NCI-H345 treated with DMSO at 0.1 percent for 48 hours (cell line): ENCODE data around the gene XPNPEP1.

ENCODE experiments used
- DNase-seq: peaks from one replicate; lab custom pipeline; 2025; ENCODE audit not compliant: unreplicated experiment; lab: John Stamatoyannopoulos, UW

XPNPEP1 gene

DNA sequence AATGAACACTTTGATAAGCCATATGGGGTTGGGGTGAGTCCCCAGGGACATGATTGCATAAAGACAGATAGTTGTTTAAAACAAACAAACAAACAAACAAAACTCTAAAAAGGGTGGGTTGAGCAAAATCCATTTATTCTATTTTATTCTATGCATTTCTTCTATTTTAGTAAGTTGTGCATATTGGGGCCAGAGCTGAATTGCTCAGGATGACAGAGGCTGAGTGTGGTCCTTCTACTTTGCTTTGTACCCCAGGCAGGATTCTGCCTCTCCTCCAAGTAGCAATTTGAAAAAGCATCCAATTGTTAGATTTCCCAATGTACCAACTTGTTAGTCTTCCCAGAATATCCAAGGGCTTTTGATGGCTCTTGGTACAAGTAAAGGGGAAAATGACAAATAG lies 29.2 kb upstream of the XPNPEP1 start:
- no peak for DNase-seq

DNA sequence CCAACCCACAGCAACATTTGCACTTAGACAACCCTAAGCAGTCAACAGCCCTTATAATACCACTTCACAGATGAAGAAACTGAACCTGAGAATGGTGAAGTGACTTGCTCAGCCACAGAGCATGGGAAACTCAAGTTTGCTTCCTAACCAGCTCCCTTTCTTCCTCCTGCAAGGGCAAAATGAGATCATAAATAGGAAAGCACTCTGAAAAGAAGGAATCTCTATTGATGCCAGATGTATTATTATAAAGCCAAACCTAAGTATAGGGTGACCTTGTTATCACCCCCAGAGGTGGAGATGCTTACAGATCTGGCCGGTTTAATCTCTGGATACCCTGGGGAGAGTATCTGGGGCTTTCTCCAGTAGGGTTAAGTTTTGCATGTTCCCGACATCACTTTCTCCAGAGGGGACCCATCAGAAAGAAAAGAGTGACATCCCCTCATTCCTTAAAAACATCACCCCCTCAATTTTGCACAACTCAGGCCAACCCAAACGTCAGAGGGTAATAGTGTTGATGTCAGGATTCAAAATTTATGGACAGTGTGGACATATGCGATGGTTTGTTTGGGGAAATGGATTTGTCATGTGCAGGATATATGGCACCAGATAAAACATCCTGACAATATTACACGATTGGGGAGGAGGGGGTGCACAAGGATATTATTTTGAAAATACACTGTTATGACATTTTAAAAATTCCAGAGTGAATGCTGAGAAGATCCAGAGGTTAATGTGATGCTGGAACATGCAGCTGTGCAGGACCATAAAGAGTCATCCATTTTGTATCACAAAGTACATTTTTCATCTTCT lies 24.0 kb upstream of the XPNPEP1 start:
- no peak for DNase-seq

DNA sequence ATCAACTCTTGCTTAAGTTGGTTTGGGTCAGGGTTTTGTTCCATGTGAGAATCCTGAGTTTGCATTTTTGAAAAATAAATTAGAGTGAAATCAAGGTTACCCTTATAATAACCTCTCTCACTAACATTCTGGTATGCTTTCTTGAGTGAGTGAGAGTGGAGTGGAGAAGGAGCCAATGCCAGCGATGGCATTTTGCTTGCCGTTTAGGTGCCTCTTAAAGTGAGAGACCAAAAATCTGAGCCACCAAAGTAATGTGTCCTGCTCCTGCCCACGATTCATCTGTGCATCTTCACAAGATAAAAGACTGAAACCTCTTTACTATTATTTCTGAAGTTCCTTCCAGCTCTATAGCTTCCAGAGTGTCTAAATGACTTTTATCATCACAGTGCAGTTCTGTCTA lies 23.4 kb upstream of the XPNPEP1 start:
- no peak for DNase-seq

DNA sequence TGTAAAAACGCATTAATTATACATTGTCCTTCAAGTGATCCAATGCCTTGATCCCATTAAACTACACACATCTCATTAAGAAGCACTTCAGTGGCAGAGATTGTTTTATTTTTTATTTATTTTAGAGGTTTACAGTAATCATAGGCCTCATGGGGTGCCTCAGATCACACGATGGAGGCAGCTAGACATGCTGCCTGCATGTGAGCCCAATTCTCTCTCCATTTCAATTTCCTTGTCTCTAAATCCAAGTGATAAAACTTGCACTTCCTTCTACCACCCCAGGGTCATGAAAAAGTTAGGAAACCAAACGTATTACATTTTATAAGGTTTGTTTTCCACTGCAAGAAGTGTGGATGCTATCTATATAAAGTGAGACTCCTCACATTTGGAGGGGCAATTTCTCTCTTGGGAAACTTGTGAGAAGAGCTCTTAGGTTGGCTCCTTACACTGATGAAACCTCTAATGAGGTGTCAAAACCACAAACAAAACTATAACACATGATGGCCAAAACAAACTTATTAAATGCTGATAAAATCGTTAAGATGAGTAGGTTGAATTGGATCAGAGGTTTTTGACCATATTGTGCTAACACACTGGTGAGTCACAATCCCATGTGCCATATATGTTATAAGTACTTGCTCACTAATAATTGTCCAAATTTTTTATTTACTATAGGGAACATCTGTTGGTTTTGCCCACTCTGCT lies 22.3 kb upstream of the XPNPEP1 start:
- DNase-seq: no peak

DNA sequence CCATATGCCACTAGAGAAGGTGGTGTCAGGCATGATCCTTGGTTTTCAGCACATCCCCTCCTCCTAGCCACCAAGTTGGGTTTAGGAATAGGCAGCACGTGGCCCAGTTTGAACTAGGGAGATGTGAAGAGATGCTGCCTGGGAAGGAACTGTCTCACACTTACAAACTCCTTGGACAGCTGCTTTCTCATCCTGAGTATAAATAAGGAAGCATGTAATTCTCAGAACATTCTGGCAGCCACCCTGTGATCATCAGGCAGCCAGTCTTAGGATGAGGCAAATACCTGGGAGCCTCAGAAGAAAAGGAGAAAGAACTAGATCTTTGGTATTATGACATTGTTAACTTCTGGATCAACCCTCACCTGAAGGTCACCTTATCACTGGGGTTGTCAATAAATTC lies 21.3 kb upstream of the XPNPEP1 start:
- DNase-seq: no peak

DNA sequence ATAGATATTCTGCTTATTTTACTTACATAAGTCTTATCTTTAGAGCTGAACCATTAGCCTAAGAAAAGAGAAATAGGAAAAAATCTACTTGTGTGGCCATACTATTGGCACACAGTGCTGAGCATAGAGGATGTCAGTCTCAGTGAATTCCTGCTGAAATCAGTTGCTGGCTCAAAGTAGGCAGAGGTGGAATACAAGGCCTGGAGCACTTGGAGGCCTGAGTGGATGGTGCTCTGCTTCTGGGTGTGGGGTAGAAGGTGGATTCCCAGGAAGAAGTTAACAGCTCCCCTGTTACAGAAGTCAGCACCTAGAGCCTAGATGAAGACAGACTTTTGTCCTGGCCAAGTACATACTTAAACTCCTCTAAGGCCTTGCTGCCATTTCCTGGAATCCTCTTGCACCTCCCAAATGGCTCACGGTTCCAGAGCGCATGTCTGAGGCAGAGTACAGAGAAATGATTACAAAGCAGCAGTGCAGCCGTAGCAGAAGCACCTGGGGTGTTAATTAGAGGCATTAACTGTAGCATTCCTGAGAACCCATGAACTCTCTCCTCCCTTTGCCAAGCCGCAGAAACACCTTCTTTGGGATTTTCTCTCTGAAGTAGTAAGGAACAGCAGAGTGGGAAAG lies 18.0 kb upstream of the XPNPEP1 start:
- DNase-seq: no peak

DNA sequence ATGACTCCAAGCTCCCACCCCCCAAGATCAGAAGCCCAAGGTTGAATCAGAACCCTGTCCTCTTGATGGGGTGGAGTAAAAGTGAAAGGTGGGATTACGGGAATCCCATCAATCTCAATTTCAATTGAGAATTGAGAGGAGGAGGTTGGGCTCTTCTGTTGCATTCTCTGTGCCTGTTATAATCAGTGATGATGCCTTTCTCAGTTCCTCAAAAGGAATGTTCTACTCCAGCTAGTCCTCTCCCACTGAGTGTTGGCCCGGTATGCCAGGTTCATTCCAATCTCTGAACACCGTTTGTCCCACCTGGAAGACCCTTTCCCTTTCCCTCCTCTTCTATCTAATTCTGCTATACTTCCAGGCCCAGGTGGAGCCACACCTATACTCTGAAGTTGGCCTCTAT lies 17.2 kb upstream of the XPNPEP1 start:
- no peak for DNase-seq

DNA sequence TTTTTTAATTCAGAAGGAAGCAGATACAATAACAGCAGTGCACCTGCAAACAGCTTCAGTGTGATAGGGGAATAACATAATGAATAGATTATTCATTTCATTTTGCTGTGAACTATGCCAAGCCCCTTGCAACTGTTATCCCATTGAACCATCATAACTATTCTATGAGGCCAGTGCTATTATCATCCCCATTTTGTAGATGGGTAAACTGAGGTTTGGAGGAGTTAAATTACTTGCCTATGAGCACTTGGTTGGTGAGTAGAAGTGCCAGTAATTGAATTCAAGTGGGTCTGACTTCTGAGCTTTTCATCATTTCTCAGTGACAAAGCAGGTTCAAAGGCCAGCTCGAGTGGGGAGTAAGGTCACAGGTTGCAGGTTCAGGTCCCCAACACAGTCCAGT lies 16.8 kb upstream of the XPNPEP1 start:
- no peak for DNase-seq

DNA sequence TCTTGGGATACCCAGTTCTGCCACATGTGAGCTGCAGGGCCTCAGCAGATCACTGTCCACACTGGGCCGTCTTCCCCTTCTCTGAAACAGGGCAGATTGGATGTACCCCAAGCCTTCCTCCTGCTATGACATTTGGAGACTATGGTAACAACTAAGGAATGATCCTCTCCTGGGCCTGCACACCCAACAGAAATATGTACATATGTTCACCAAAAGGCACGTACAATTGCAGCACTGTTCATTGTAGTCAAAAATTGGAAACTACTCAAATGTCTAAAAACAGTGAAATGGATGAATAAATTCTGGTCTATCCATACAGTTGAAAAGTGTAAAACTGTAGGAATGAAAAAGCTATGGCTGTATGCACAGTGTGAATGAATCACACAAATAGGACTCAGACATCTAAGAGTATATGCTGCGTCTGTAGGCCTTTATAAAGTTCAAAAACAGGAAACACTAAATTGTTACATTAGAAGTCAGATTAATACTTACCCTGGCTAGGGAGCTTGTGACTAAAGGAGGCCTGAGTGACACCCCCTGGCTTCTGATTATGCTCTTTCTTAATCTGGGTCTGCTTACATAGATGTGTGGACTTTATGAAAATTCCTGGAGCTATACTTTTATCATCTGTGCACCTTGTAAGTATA lies 16.1 kb upstream of the XPNPEP1 start:
- DNase-seq: no peak

DNA sequence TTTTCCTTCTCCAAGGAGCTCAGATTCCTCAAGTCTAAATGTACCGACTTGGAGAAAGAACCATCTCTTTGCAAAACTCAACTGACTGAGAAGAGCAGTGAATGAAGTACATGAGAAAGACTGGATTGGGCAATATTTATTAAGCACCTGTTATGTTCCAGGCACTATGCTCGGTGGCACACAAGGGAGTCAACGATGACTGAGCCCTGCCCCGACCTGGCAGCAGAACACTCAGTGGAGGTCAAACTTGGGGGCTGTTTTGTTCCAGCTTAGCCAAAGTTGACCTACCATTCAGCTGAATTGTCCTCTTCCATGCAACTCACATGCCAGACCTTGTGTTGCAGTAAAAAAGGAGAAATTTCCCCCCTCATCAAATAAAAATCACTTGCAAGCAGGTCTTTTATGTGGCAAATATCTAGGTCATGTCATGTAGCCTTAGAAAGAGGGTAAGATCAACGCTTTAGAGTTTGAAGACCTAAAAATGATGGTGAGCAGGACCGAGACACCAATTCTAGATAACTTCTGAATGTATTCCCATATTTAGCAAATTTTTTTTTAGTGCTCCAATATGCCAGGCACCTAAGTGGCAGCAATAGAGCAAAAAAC lies 14.3 kb upstream of the XPNPEP1 start:
- DNase-seq: no peak

DNA sequence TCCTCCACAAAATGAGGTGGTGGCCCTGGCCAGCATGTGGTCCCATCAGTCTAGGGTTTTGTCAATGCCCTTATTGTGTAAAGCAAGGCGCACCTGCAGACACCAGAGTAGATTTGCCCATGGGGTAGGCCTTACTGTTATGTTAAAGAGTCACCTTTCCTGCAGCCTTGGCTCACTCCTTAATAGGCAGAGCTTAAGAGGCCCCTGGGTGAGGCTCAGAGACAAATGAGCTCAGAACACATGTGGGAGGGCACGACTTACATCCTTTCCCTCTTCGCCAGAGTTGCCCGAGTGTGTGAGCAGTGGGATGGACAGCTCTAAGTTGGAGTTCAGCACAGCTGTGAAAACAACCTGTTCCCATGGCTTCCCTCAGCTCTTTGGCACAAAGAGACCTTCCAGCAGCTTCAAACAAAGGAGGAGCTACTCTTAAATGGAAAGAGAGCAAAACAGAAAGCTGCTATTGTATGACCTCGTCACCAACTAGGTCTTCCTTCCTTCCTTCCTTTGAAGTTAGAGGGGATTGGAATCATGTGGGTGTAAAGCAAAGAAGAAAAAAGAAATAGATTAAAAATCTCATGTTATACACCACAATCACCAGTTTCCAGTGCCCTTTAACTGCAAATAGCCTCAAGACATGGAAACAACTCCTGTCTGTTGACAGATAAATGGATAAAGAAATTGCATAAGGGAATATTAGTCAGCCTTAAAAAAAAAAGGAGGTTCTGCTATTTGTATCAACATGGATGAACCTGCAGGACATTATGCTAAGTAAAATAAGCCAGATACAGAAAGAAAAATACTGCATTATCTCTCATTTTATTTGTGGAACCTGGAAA lies 11.9 kb upstream of the XPNPEP1 start:
- DNase-seq: peak; percentile 46

DNA sequence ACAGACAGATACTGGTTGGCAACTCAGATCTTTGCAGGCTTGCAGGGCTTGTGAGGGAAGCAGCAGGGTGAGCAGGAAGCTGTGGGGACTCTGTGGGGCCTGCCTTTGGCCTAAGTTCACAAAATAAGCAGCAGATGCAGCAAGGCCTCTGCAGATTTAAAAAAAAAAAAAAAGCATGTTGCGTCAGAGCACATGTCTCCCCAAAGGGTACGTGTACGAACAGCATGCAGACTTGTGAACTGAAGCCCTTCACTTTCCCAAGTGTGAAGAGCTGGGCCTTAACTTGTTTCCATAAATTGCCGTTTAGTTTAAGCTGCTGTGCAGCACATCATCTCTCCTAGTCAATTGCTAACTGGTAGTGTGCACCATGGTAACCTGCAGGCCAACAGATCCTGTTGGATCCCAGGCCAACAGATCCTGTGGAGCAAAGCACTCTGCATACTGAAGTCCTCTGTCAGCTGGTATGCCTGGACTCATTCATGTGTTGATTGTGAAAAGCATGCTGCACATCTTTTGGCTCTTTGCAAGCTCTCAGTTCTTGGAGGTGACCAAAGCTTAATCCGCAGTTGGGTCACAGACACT lies 10.8 kb upstream of the XPNPEP1 start:
- no peak for DNase-seq

DNA sequence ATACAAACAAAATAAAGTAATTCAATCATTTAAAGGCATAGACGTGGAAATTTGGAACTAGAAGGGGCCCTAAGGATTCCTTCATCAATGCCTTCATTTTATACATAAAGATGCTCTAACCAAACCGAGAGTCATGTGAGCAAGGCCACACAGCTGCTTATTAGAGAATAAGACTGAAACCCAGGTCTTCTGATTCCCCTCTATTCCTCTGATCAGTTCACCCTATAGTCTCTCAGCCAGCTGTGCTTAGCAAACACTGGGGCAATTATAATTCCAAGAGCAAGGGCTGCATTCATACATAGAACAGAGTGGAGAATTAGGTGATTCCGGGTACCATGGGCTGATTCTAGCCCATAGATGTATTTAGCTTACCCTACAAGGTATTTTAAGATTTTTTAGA lies 9.7 kb upstream of the XPNPEP1 start:
- no peak for DNase-seq

DNA sequence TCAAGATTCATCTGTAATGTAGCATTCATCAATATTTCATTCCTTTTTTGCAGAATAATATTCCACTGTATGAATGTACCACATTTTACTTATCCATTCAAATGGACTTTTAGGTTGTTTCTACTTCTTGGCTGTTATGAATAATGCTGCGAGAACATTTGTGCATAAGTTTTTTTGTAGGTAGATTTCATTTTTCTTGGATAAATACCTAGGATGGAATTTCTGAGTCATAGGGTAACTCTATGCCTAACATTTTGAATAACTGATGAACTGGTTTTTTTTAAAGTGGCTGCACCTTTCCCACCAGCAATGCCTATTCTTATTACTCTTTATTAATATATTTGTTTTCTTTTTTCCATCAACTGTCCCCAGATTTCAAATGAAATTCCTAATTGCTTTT lies 9.1 kb upstream of the XPNPEP1 start:
- DNase-seq: no peak

DNA sequence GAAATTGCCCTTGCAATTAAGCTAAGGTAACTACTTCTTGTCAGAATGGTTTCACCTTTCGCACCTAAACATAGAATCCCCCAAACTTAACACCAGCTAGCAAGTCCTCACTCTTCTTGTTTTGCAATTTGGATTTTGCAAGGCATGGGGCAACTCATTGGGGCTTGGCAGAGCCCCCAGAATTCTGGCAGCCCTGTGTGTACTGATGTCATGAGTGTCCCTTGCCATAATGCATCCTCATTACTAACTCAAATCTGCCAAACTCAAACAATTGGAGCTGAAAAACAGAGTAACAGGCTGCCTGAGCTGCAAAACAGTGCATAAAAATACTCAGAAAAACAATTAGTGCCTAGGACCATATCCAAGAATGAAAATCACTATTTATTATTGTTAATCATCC lies 7.9 kb upstream of the XPNPEP1 start:
- DNase-seq: no peak

DNA sequence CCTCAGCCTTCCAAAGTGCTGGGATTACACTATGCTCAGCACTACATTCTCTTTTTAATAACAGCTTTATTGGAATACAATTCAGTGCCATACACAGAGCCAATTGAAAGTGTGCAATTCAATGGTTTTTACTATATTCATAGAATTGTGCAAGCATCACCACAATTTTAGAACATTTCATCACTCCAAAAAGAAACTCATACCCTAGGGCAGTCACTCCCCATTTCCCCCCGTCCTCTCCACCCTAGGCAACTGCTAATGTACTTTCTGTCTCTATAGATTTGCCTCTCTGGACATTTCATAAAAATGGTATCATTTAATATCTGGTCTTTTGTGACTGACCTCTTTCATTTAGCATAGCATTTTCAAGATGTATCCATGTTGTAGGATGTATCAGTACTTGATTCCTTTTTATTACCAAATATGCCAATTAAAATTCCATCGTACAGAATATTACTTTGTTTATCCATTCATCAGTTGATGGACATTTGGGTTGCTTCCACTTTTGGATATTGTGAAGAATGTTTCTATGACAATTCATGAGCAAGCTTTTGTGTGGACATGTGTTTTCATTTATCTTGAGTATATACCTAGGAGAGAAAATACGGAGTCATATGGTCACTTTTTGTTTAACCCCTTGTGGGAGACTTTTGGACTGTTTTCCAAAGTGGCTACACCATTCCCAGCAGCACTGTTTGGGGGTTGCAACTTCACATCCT lies 6.3 kb upstream of the XPNPEP1 start:
- no peak for DNase-seq

DNA sequence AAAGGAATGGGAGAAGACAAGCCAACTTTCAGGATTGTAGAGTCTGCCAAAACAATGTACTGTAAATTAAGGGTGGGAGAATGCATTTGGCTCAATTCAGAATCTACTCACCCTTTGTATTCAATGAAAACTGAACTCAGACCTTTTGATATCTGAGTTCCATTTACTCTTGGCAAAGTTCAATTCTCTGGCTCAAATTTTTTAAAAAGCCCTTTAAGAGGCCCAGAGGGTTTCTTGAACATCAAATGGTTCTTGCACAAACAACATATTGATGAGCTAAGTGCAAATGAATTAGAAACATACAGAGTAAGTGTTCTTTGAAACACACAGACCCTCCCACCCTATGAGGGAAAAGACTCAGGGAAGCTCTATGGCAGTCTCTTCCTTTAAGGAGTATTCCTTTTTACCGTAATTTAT lies 5.2 kb upstream of the XPNPEP1 start:
- no peak for DNase-seq

DNA sequence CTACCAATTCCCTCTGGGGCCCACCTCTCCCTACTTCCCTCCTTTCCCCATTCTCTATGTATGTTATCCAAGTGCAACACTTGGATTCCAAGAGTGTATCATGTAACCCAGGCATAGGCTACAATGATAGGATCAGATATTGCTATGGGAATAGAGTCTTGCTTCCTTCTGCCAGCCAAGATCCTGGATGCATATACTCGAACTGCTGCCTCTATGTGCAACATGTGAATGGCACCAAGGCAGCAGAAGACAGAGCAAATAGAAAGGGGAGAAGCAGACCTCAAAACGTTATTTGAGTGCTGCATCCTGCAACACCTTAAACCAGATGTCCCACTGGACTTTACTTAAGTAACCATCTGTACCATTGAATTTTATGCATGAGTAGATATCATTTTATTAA lies 3.5 kb upstream of the XPNPEP1 start:
- no peak for DNase-seq

DNA sequence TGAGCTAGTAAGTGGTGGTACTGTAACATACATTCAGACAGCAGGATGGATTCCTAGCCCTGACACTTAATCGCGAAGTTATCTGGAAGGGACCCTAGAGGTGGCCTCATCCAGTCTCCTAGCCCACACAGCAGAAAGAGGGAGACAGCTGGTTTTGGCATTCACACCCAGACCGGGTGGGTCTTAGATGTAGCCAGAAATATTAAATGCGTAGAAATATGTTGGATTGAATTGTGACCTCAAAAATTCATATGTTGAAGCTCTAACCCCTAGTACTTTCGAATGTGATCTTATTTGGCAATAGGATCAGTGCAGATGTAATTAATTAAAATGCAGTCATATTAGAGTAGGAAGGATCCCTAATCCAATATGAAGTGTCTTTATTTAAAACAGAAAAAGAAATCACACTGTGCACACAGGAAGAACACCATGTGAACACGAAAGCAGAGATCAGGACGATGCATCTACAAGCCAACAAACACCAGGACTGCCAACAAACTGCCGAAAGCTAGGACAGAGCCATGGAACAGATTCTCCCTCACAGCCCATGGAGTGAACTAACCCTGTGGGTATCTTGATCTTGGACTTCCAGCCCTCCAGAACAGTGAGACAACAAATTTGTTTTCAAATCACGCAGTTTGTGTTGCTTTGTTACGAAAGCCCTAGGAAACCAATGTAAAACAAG lies 2.9 kb upstream of the XPNPEP1 start:
- no peak for DNase-seq
